Activated T-helper 17 cell treated with anti-CD3 and anti-CD28 coated beads, Interleukin-2, amount 50 U/mL, for 72 hours (primary cell): ENCODE data around the gene SLC4A9. TPM values are rescaled to one million over a fixed set of nuclear protein-coding genes. Genes with fewer than 3 reads are reported as not detected.
"Not testable (repeated sequence)": the region's sequence is repeated elsewhere in the genome, so short reads cannot be mapped to it uniquely, and the experiment has no call there.

ENCODE experiments used
- ATAC-seq: fragments of 150-1000 bp; cut with Tn5 transposase; replicated peaks from 2 replicates; pipeline ENCODE4 v1.10.0; 2021; ENCODE audit warnings: mild to moderate bottlenecking, moderate library complexity
- H3K27ac Mint-ChIP-seq: one replicate; pipeline ENCODE4 v1.8.0; 2022; ENCODE audit warnings: mixed read lengths
- H3K27me3 Mint-ChIP-seq: one replicate; pipeline ENCODE4 v1.8.0; 2022; ENCODE audit warnings: mixed read lengths
- H3K36me3 Mint-ChIP-seq: one replicate; pipeline ENCODE4 v1.8.0; 2022; ENCODE audit warnings: low read depth, mild to moderate bottlenecking, mixed read lengths
- H3K4me1 Mint-ChIP-seq: one replicate; pipeline ENCODE4 v1.8.0; 2022; ENCODE audit warnings: mixed read lengths
- H3K4me3 Mint-ChIP-seq: one replicate; pipeline ENCODE4 v1.8.0; 2022; ENCODE audit warnings: mild to moderate bottlenecking, mixed read lengths
- H3K9me3 Mint-ChIP-seq: one replicate; pipeline ENCODE4 v1.8.0; 2022; ENCODE audit warnings: mixed read lengths
- total RNA-seq, 2 donors: library from RNA; stranded (reverse); gene quantifications; one replicate each; pipeline ENCODE4 v1.2.3, GENCODE V29; 2022

Gene SLC4A9
- total RNA-seq, 2 donors from 2014 or later, result 0.26 TPM

DNA sequence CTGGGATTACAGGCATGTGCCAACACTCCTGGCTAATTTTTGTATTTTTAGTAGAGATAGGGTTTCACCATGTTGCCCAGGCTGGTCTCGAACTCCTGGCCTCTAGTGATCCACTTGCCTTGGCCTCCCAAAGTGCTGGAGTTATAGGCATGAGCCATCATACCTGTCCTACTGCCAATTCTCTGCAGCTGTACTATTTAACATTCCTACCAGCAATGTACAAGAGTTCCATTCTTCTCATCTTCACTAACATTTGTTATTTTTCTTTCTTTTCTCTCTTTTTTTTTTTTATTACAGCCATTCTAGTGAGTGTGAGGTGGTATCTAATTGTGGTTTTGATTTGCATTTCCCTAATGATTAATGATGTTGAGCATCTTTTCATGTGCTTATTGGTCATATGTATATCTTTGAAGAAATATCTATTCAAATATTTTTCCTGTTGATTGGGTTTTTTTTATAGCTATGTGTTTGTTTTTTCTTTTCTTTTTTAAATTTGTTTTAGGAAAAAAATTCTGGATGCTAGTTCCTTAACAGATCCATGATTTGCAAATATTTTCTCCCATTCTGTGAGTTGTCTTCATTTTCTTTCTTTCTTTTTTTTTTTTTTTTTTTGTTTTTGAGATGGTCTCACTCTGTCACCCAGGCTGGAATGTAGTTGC is 59.0 kb downstream of the SLC4A9 start:
- no peaks in the 10 kb centered on the region for H3K27me3 Mint-ChIP-seq
- ATAC-seq, result no peak
- no peak overlapping the region for H3K27ac Mint-ChIP-seq
- no peaks in the 10 kb centered on the region for H3K9me3 Mint-ChIP-seq
- H3K36me3 Mint-ChIP-seq, result peaks cover 55% of the 10 kb centered on the region
- H3K4me3 Mint-ChIP-seq, result no peak overlapping the region
- peaks cover 42% of the 10 kb centered on the region for H3K4me1 Mint-ChIP-seq

DNA sequence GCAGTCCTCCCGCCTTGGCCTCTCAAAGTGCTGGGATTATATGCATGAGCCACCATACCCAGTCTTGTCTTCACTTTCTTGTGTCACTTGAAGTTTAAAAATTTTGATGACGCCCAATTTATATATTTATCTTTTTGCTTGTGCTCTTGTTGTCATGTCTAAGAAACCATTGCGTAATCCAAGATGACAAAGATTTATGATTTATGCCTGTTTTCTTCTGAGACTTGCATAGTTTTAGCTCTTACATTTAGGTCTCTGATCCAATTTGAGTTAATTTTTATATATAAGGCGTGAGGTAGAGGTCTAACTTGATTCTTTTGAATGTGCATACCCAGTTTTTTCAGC is 60.2 kb downstream of the SLC4A9 start:
- peaks cover 43% of the 10 kb centered on the region for H3K36me3 Mint-ChIP-seq
- ATAC-seq, result no peak
- peaks cover 42% of the 10 kb centered on the region for H3K4me1 Mint-ChIP-seq
- H3K27ac Mint-ChIP-seq, result peak overlapping the region; percentile 38
- peak overlapping the region; percentile 45 for H3K4me3 Mint-ChIP-seq
- no peaks in the 10 kb centered on the region for H3K9me3 Mint-ChIP-seq
- no peaks in the 10 kb centered on the region for H3K27me3 Mint-ChIP-seq

DNA sequence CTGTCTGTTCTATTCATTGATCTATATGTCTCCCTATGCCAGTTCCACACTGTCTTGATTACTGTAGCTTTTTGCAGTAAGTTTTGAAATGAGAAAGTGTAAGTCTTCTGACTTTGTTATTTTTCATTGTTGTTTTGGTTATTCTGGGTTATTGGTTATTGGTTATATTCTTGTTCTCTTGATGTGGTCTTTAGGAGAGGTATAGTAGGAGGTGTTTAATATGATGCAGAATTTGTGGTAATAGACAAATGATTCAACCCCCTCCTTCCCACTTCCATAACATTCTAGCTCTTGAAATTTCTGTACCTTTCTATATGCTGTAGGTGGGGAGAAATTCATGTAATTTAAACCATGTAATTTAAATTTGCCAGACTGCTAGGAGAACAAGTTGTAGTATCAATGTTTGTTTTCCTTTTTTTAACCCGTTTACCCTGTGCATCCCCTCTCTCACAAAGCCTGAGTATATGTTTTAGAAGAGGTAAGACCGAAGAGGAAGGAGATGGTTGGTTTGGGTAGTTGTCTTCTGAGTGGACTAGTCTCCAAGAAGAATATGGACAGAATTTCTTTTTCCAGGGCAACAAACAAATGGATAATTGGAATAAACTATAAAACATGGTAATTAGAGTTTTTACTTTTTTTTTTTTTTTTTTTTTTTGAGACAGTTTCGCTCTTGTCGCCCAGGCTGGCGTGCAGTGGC is 60.8 kb downstream of the SLC4A9 start:
- peak overlapping the region; percentile 45 for H3K4me3 Mint-ChIP-seq

DNA sequence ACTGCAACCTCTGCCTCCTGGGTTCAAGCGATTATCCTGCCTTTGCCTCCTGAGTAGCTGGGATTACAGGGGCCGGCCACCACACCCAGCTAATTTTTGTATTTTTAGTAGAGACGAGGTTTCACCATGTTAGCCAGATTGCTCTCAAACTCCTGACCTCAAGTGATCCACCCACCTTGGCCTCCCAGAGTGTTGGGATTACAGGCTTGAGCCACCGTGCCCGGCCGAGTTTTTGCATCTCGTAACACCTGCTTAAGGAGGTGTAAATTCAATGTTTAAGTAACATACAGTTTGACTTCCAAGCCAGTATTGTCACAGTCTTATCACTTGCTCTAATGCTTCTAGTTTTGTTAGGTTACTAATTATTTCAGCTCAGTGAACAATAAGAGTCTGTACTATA is 61.4 kb downstream of the SLC4A9 start:
- not testable (repeated sequence) for ATAC-seq, H3K27me3 Mint-ChIP-seq, H3K9me3 Mint-ChIP-seq
- H3K27ac Mint-ChIP-seq, result peak overlapping the region; percentile 38
- H3K4me1 Mint-ChIP-seq, result peaks cover 41% of the 10 kb centered on the region
- H3K4me3 Mint-ChIP-seq, result peak overlapping the region; percentile 45
- peaks cover 37% of the 10 kb centered on the region for H3K36me3 Mint-ChIP-seq

More for the DNA sequence above, 60.8 kb downstream of the SLC4A9 start:
- ATAC-seq, result peak; percentile 93
- Mint-ChIP-seq H3K9me3 (no peaks in the 10 kb centered on the region), H3K4me1 (peaks cover 45% of the 10 kb centered on the region), H3K36me3 (peaks cover 42% of the 10 kb centered on the region), H3K27ac (peak overlapping the region; percentile 38), H3K27me3 (no peaks in the 10 kb centered on the region)

DNA sequence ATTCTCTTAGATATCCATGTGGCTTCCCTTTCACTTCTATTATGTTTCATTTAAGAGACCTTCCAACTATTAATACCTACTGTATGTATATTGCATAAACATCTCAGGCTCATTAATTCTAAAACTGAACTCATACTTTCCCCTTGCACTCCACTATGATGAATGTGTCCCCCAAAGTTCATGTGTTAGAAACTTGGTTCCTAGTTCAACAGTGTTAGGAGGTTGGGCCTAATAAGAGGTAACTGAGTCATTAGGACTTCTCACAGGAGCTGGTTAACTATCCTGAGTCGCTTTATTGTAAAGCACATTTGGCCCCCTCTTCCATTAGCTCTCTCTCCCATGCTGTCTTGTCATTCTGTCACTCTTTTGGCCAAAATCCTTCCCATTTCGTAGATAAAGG is 63.6 kb downstream of the SLC4A9 start:
- H3K4me1 Mint-ChIP-seq, result peaks cover 36% of the 10 kb centered on the region
- H3K4me3 Mint-ChIP-seq, result no peak overlapping the region
- ATAC-seq, result no peak
- no peaks in the 10 kb centered on the region for H3K9me3 Mint-ChIP-seq
- H3K27me3 Mint-ChIP-seq, result no peaks in the 10 kb centered on the region
- no peak overlapping the region for H3K27ac Mint-ChIP-seq
- H3K36me3 Mint-ChIP-seq, result peaks cover 37% of the 10 kb centered on the region

DNA sequence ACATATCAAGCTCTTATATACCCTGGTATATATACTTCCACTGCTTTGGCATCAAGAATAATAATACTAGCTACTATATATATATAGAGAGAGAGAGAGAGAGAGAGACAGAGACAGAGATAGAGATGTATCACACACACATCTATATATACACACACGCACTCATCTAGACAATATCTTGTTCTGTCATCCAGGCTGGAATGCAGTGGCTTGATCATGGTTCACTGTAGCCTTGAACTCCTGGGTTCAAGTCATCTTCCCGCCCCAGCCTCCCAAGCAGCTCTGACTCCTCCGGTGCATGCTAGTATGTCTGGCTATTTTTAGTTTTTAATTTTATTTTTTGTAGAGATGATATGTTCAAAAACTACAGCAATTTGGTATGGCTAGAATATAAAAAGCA is 64.1 kb downstream of the SLC4A9 start:
- peaks cover 31% of the 10 kb centered on the region for H3K4me1 Mint-ChIP-seq
- peaks cover 34% of the 10 kb centered on the region for H3K36me3 Mint-ChIP-seq
- no peak for ATAC-seq
- H3K27ac Mint-ChIP-seq, result no peak overlapping the region
- H3K27me3 Mint-ChIP-seq, result no peaks in the 10 kb centered on the region
- no peak overlapping the region for H3K4me3 Mint-ChIP-seq
- no peaks in the 10 kb centered on the region for H3K9me3 Mint-ChIP-seq

Other genes starting within 250 kb of the SLC4A9 start
- 10 to 100 TPM; 11.1 to 14.3 TPM for gene PURA, start 246.1 kb upstream of the SLC4A9 start, total RNA-seq
- 1 to 10 TPM; 2.4 to 6.7 TPM for gene IGIP, start 234.3 kb upstream of the SLC4A9 start, total RNA-seq
- gene CYSTM1, start 185.0 kb upstream of the SLC4A9 start, total RNA-seq, result 10 to 100 TPM; 11.3 to 11.9 TPM
- 10 to 100 TPM; 40.1 to 64.1 TPM for gene PFDN1, start 57.1 kb upstream of the SLC4A9 start, total RNA-seq
- 10 to 100 TPM; 12.6 to 22.9 TPM for gene HBEGF, start 13.6 kb upstream of the SLC4A9 start, total RNA-seq
- 100 to 1,000 TPM in 1 of 2 donors, 10 to 100 TPM in 1; 94.5 to 119 TPM for gene ANKHD1, start 41.6 kb downstream of the SLC4A9 start, total RNA-seq
- gene EIF4EBP3, start 187.5 kb downstream of the SLC4A9 start, total RNA-seq, result 10 to 100 TPM in 1 of 2 donors, 1 to 10 TPM in 1; 8.9 to 11.8 TPM
- 10 to 100 TPM; 32.3 to 39.1 TPM for gene SRA1, start 197.3 kb downstream of the SLC4A9 start, total RNA-seq
- gene APBB3, start 204.4 kb downstream of the SLC4A9 start, total RNA-seq, result 10 to 100 TPM; 20.5 to 56.6 TPM
- 10 to 100 TPM; 56.0 to 89.6 TPM for gene SLC35A4, start 204.6 kb downstream of the SLC4A9 start, total RNA-seq